ENCODE measurements around the gene GRIN2C. TPM values are rescaled to one million over a fixed set of nuclear protein-coding genes. Genes with fewer than 3 reads are reported as not detected.

Gene GRIN2C
- polyA plus RNA-seq, 3 donors from 2014 or later, result 0.66 TPM; not detected in 2

GRCh38 chr17:74822335-74822938, 37.2 kb downstream of the GRIN2C start:
- no peak overlapping the region for H3K4me3 Mint-ChIP-seq
- peaks cover 0 to 2% (median 0%) of the 10 kb centered on the region in 3 donors for H3K27me3 Mint-ChIP-seq (ENCODE audit: low read depth in 3 of 3)
- H3K27ac Mint-ChIP-seq, result no peak overlapping the region
- H3K4me1 Mint-ChIP-seq, result no peaks in the 10 kb centered on the region
- no peak for DNase-seq
- no peaks in the 10 kb centered on the region for H3K9me3 Mint-ChIP-seq
- peaks cover 4 to 9% (median 6%) of the 10 kb centered on the region in 3 donors for H3K36me3 Mint-ChIP-seq

GRCh38 chr17:74821655-74822334, 37.9 kb downstream of the GRIN2C start:
- Mint-ChIP-seq H3K9me3 (no peaks in the 10 kb centered on the region), H3K4me3 (no peak overlapping the region), H3K27me3 (ENCODE audit: low read depth in 3 of 3) (peaks cover 0 to 2% (median 0%) of the 10 kb centered on the region in 3 donors), H3K36me3 (peaks cover 4 to 12% (median 6%) of the 10 kb centered on the region in 3 donors), H3K27ac (no peak overlapping the region), H3K4me1 (no peaks in the 10 kb centered on the region)
- DNase-seq, result no peak

GRCh38 chr17:74819801-74820436, 39.8 kb downstream of the GRIN2C start:
- no peak overlapping the region for H3K4me3 Mint-ChIP-seq
- H3K27me3 Mint-ChIP-seq (ENCODE audit: low read depth in 3 of 3), result peaks cover 0 to 2% (median 0%) of the 10 kb centered on the region in 3 donors
- H3K36me3 Mint-ChIP-seq, result peaks cover 6 to 12% (median 7%) of the 10 kb centered on the region in 3 donors
- peaks cover 5 to 13% of the 10 kb centered on the region in 2 donors for H3K4me1 Mint-ChIP-seq
- DNase-seq, result no peak
- no peak overlapping the region for H3K27ac Mint-ChIP-seq
- H3K9me3 Mint-ChIP-seq, result no peaks in the 10 kb centered on the region

GRCh38 chr17:74818291-74818938, 41.3 kb downstream of the GRIN2C start:
- peaks cover 6 to 12% (median 7%) of the 10 kb centered on the region in 3 donors for H3K36me3 Mint-ChIP-seq
- H3K27ac Mint-ChIP-seq, result no peak overlapping the region
- H3K9me3 Mint-ChIP-seq, result no peaks in the 10 kb centered on the region

GRCh38 chr17:74816905-74817620, 42.6 kb downstream of the GRIN2C start:
- H3K27me3 Mint-ChIP-seq (ENCODE audit: low read depth in 3 of 3), result peaks cover 0 to 2% (median 0%) of the 10 kb centered on the region in 3 donors
- no peak for DNase-seq
- no peak overlapping the region for H3K27ac Mint-ChIP-seq
- H3K4me3 Mint-ChIP-seq, result no peak overlapping the region
- peaks cover 5 to 14% of the 10 kb centered on the region in 2 donors for H3K4me1 Mint-ChIP-seq
- H3K36me3 Mint-ChIP-seq, result peaks cover 6 to 12% (median 7%) of the 10 kb centered on the region in 3 donors
- H3K9me3 Mint-ChIP-seq, result no peaks in the 10 kb centered on the region

More at GRCh38 chr17:74818291-74818938, 41.3 kb downstream of the GRIN2C start:
- no peak for DNase-seq
- no peak overlapping the region for H3K4me3 Mint-ChIP-seq
- H3K4me1 Mint-ChIP-seq, result peaks cover 5 to 14% of the 10 kb centered on the region in 2 donors
- H3K27me3 Mint-ChIP-seq (ENCODE audit: low read depth in 3 of 3), result peaks cover 0 to 2% (median 0%) of the 10 kb centered on the region in 3 donors

- no peaks in the 10 kb centered on the region for H3K9me3 Mint-ChIP-seq
- no peak for DNase-seq
- H3K4me1 Mint-ChIP-seq, result peaks cover 5 to 14% of the 10 kb centered on the region in 2 donors
- peaks cover 0 to 2% (median 0%) of the 10 kb centered on the region in 3 donors for H3K27me3 Mint-ChIP-seq (ENCODE audit: low read depth in 3 of 3)
- peak overlapping the region in 1 of 6 donors; percentile 34 for H3K27ac Mint-ChIP-seq
- H3K36me3 Mint-ChIP-seq, result peaks cover 3 to 13% (median 6%) of the 10 kb centered on the region in 3 donors
- no peak overlapping the region for H3K4me3 Mint-ChIP-seq
Measured at GRCh38 chr17:74815550-74816370, 43.9 kb downstream of the GRIN2C start.

- peaks cover 6 to 18% (median 8%) of the 10 kb centered on the region in 3 donors for H3K36me3 Mint-ChIP-seq
- H3K4me1 Mint-ChIP-seq, result peaks cover 5 to 14% of the 10 kb centered on the region in 2 donors
- H3K27ac Mint-ChIP-seq, result peak overlapping the region in 1 of 6 donors; percentile 47
- no peak for DNase-seq
- peaks cover 0 to 2% (median 0%) of the 10 kb centered on the region in 3 donors for H3K27me3 Mint-ChIP-seq (ENCODE audit: low read depth in 3 of 3)
- H3K4me3 Mint-ChIP-seq, result no peak overlapping the region
- H3K9me3 Mint-ChIP-seq, result no peaks in the 10 kb centered on the region
Measured at GRCh38 chr17:74815067-74815466, 44.6 kb downstream of the GRIN2C start.

GRCh38 chr17:74814453-74814852, 45.2 kb downstream of the GRIN2C start:
- H3K9me3 Mint-ChIP-seq, result no peaks in the 10 kb centered on the region
- no peak for DNase-seq
- peaks cover 0 to 3% (median 0%) of the 10 kb centered on the region in 3 donors for H3K27me3 Mint-ChIP-seq (ENCODE audit: low read depth in 3 of 3)
- no peak overlapping the region for H3K27ac Mint-ChIP-seq
- peaks cover 8 to 20% (median 11%) of the 10 kb centered on the region in 3 donors for H3K36me3 Mint-ChIP-seq
- no peak overlapping the region for H3K4me3 Mint-ChIP-seq
- H3K4me1 Mint-ChIP-seq, result peaks cover 5 to 14% of the 10 kb centered on the region in 2 donors

GRCh38 chr17:74812109-74813009, 47.3 kb downstream of the GRIN2C start:
- H3K27me3 Mint-ChIP-seq (ENCODE audit: low read depth in 3 of 3), result peaks cover 0 to 1% (median 0%) of the 10 kb centered on the region in 3 donors
- DNase-seq, result no peak
- H3K4me3 Mint-ChIP-seq, result no peak overlapping the region
- peaks cover 5 to 14% of the 10 kb centered on the region in 2 donors for H3K4me1 Mint-ChIP-seq
- no peaks in the 10 kb centered on the region for H3K9me3 Mint-ChIP-seq
- peaks cover 10 to 14% (median 12%) of the 10 kb centered on the region in 3 donors for H3K36me3 Mint-ChIP-seq
- no peak overlapping the region for H3K27ac Mint-ChIP-seq

- H3K4me1 Mint-ChIP-seq, result peaks cover 4 to 11% of the 10 kb centered on the region in 2 donors
- DNase-seq, result no peak
- H3K27me3 Mint-ChIP-seq (ENCODE audit: low read depth in 3 of 3), result peaks cover 0 to 3% (median 0%) of the 10 kb centered on the region in 3 donors
- H3K9me3 Mint-ChIP-seq, result no peaks in the 10 kb centered on the region
- no peak overlapping the region for H3K4me3 Mint-ChIP-seq
- no peak overlapping the region for H3K27ac Mint-ChIP-seq
- H3K36me3 Mint-ChIP-seq, result peaks cover 9 to 12% (median 10%) of the 10 kb centered on the region in 3 donors
Measured at GRCh38 chr17:74810699-74811485, 48.8 kb downstream of the GRIN2C start.
